ENCODE data around the gene LYSMD4.

LYSMD4 gene

DNA sequence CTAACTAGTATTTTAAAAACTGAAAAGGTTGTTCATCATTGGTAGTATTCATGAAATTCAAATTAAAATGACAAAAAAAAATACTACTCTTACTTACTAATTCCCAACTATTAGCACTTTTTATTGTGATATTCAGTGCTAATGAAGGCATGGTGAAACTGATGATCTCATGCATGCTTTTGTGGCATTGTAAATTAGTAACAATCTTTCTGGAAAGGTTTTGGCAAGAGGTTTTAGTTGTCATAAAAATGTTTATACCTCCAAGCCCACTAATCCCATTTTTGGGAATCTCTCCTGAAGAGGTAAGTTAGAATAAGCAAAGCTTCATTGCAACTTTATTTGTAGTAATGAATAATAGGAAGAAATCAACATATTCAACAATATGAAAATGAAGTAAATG is 53.0 kb downstream of the LYSMD4 start:
- DNase-seq: no peak
- Histone ChIP-seq H3K4me3 (ENCODE audit: low read depth, low read length) (no peak overlapping the region), H3K9me3 (no peaks in the 10 kb centered on the region), H3K27me3 (no peaks in the 10 kb centered on the region), H3K4me1 (no peaks in the 10 kb centered on the region), H3K36me3 (peaks cover 19% of the 10 kb centered on the region)
- TF ChIP-seq CTCF (IDR thresholded peaks at IDR 0.05; ENCODE audit: low read depth, low read length): no peak

DNA sequence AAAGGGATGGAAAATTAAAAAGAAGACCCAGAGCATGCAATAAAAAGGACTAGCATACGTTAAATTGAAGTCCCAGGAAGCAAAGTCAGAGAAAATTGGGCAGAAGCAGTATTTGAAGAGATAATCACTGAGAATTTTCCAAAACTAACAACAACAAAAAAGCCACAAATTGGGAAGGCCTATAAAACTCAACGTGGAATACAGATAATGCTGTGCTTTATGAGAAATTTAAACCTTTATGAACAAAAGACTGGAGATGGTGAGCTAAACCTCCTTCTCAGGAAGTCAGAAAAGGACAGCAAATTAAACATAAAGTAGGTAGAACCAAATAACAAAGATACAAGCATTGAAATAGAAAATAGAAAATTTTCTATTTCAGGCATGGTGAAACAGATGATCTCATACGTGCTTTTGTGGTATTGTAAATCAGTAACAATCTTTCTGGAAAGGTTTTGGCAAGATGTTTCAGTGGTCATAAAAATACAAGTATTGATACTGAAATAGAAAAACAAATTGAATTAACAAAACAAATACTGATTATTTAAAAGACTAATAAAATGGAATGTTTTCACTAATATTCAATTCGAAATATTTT is 55.6 kb downstream of the LYSMD4 start:
- TF ChIP-seq CTCF (IDR thresholded peaks at IDR 0.05; ENCODE audit: low read depth, low read length): no peak
- no peak for DNase-seq
- H3K36me3 ChIP-seq: peaks cover 27% of the 10 kb centered on the region; the same call in 1 of the 2 replicates
- H3K9me3 ChIP-seq: no peaks in the 10 kb centered on the region
- no peak overlapping the region for H3K4me3 ChIP-seq (ENCODE audit: low read depth, low read length)
- no peaks in the 10 kb centered on the region for H3K4me1 ChIP-seq
- H3K27me3 ChIP-seq: no peaks in the 10 kb centered on the region

Measured in BE2C (cell line).